DND-41 (cell line): Measurements from ENCODE around the gene ENPP1.

Experiments
- CTCF ChIP-seq: IDR thresholded peaks from 2 replicates; pipeline ENCODE4 v1.5.1; 2012; ENCODE audit warnings: borderline replicate concordance, low read length, moderate library complexity, mild to moderate bottlenecking; ENCODE audit not compliant: poor library complexity, severe bottlenecking; ENCODE audit errors: extremely low read depth
- EZH2 ChIP-seq: IDR thresholded peaks from 3 replicates; pipeline ENCODE4 v1.6.1; 2012; ENCODE audit warnings: borderline replicate concordance, low read depth, mild to moderate bottlenecking, moderate library complexity, low read length, inconsistent platforms; ENCODE audit not compliant: severe bottlenecking

- TF ChIP-seq CTCF: no peak
- TF ChIP-seq EZH2: no peak
Measured at GRCh38 chr6:131849799-131850198, 42.0 kb downstream of the ENPP1 start.
